Choroid plexus epithelial cell (primary cell): ENCODE results near the gene POLA1.
A peak's percentile ranks its signal among the peaks of the same experiment; 100 is the strongest.

ENCODE experiments used
- DNase-seq: peaks from one replicate; pipeline ENCODE4 v3.0.0-alpha.2; 2010; ENCODE audit warnings: low read depth
- H3K4me3 ChIP-seq: 2 replicates; pipeline ENCODE4 v1.5.1; 2011; ENCODE audit warnings: low read depth, mild to moderate bottlenecking, control low read depth, low read length, moderate library complexity
- CTCF ChIP-seq: conservative IDR thresholded peaks from 2 replicates; pipeline ENCODE4 v1.5.1; 2011; ENCODE audit warnings: low read depth, mild to moderate bottlenecking, control low read depth, inconsistent platforms, low read length, moderate library complexity

Gene POLA1

GRCh38 chrX:25028726-25029125 is 335.0 kb downstream of the POLA1 start:
- peak; percentile 41 for DNase-seq
- no peak for TF ChIP-seq CTCF
- H3K4me3 ChIP-seq, result no peak overlapping the region

DNA sequence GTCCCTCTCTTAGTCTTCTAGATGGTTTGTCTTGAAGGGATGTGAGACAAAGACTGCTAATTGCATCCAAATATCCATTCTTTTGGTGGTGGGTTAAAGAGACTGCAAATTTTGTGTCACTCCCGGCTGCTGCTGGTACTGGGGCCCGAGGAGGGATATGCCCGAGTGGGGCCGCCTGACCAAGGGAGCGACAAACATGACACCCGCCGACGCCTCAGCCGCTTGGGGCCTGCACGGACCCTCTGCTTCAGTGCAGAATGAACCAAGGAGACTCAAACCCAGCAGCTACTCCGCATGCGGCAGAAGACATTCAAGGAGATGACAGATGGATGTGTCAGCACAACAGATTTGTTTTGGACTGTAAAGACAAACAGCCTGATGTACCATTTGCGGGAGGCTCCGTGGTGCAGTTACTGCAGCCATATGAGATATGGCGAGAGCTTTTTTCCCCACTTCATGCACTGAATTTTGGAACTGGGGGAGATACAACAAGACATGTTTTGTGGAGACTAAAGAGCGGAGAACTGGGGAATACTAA is 335.6 kb downstream of the POLA1 start:
- no peak for DNase-seq
- H3K4me3 ChIP-seq, result no peak overlapping the region
- no peak for TF ChIP-seq CTCF

- peak; percentile 61 for DNase-seq
- TF ChIP-seq CTCF, result peak; percentile 60
- no peak overlapping the region for H3K4me3 ChIP-seq
These were observed 341.2 kb downstream of the POLA1 start for GRCh38 chrX:25034889-25035288.

DNA sequence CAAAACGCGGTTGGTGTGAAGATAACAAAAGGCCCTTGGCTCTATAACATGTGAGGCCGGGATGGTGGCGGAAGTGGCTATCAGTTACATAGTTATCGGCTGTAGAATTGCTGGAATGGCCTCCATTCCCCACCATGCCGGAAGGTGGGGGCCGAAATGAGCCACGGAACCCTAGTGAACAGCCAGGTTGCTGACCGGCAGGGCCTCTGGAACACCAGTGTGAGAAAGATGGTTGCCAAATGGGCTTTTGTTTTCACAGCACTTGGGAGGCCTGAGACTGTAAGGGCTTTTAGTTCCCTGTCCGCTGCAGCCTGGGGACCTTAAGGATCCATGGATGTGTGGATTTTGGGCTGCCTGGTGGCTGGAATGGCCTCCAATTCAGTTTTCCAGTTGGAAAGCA is 345.3 kb downstream of the POLA1 start:
- no peak overlapping the region for H3K4me3 ChIP-seq
- DNase-seq, result no peak
- TF ChIP-seq CTCF, result no peak

GRCh38 chrX:25043192-25043591 is 349.5 kb downstream of the POLA1 start:
- no peak for DNase-seq
- H3K4me3 ChIP-seq, result no peak overlapping the region
- no peak for TF ChIP-seq CTCF
